GM18951 (cell line): ENCODE measurements around the gene USP53.
"Not testable (repeated sequence)": the region's sequence is repeated elsewhere in the genome, so short reads cannot be mapped to it uniquely, and the experiment has no call there.

Experiments
- POLR2A ChIP-seq: IDR thresholded peaks from 4 replicates; pipeline ENCODE4 v1.6.1; 2011; ENCODE audit warnings: mild to moderate bottlenecking; ENCODE audit not compliant: insufficient read length, insufficient read depth; ENCODE audit errors: extremely low read depth
- in situ Hi-C: fragments of 300-500 bp; cut with MboI; formaldehyde crosslinking; loops from one replicate; pipeline ENCODE4 v1.12.0; 2022; ENCODE audit warnings: low sequenced_read_pairs, mixed read lengths, inconsistent platforms; ENCODE audit not compliant: unreplicated experiment

USP53 gene

DNA sequence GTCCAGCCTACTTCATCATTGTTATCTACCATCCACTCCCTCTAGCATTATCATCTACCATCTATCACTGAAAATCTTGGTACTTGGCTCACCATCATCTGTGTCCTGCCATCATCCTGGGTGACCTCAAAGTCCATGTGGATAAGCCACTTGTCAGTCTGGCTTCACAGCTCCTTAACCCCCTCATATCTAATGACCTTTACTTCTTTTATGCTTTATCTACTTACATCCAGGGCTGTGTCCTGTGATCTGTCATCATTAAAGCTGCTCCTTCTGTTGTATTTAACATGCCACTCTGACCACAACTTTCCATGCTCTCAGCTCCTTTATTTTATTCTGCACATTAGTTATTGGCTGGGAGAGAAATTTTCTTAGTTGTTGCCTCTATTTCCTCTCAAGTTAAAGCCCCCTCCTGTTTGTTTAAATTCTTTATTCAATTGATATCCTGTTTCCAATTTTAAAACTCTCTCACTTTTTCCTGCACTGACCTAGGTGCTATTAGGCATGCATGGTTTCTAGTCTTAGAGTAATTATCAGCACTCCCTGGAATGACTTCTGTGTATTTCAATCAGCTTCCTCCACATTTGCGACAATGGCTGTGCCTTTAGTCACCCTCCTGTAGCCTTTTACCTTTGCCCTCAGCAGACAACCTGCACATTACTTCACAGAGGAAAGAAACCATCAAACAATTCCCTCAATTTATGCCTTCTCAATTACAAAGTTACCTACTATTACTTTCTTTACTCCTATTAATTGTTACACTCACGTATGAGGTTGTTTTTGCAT is 117.5 kb downstream of the USP53 start:
- TF ChIP-seq POLR2A: no peak
- in situ Hi-C loops: no loop called here

DNA sequence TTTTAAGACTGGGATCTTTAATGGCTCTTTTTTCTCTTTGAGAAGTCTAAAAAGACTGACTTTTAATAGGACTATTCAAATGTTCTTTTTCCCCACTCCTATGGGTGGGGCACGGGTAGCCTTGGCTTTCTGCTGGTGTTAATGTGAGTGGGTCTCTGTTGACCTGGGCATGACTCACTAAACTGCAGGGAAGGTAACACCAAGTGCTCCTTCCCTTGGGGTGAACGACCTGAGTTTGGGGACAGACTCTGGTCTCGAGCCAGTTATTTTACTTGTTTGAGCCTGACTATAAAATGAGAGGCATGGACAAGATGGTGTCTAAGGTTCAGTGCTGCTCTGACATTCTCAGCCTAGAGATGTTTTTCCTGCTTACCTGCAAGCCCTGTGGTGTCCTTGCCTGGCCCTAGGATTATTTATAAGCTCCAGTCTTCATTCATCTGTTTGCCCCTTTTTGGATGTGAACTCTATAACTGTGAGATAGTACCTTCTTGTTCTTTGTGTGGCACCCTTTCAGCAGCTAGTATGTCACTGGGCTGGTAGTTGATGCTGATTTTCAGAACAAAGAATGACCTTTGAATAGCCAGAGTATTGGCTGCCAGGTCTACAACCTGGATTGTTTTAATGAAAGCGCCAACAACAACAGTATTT is 123.9 kb downstream of the USP53 start:
- in situ Hi-C loops: not testable (repeated sequence)

GRCh38 chr4:119337010-119337409 is 124.5 kb downstream of the USP53 start:
- no peak for TF ChIP-seq POLR2A
- in situ Hi-C loops: no loop called here

DNA sequence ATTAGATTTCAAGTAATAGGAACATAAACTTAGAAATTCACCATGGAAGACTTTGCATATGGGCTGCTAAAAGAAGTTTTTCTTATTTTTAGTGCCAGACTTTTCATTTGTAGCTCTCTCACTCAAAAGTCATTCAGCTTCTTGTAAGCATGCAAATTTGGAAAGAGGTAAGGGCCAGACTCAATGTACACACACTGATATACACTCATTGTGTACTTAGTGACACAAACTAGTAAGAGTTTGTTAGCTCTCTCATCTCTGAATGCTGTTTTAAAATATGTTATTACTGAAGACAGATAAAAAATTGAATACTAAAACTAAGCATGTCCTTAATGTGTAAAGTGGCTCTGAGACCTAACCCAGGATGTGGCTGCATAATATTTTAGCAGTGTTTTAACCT is 127.4 kb downstream of the USP53 start:
- in situ Hi-C loops: not testable (repeated sequence)

DNA sequence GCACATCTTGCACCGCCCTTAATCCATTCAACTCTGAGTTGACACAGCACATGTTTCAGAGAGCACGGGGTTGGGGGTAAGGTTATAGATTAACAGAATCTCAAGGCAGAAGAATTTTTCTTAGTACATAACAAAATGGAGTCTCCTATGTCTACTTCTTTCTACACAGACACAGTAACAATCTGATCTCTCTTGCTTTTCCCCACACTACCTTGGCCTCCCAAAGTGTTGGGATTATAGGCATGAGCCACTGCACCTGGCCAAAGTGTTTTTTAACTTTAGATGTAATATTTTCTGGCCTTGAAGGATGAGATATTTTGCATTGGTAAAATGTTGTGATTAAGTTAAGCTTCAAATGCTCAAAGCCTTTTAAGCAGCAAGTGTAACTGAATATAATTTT is 130.8 kb downstream of the USP53 start:
- in situ Hi-C loops: not testable (repeated sequence)
